ENCODE data around the gene CDCA7L.

GRCh38 chr7:21867816-21868575, 77.7 kb downstream of the CDCA7L start:
- TF ChIP-seq CTCF (IDR thresholded peaks at IDR 0.05), result no peak
- no peak for TF ChIP-seq RAD21 (IDR thresholded peaks at IDR 0.05; ENCODE audit: low read length)
- TF ChIP-seq MAX (IDR thresholded peaks at IDR 0.05; ENCODE audit: low read depth), result no peak
- no peak for TF ChIP-seq TAF1 (IDR thresholded peaks at IDR 0.05; ENCODE audit: borderline replicate concordance, low read depth, low read length)
- TF ChIP-seq SMC3 (IDR thresholded peaks at IDR 0.05; ENCODE audit: low read depth, low read length), result no peak
- TF ChIP-seq POLR2AphosphoS5 (IDR thresholded peaks at IDR 0.05; ENCODE audit: low read depth, low read length), result no peak
- TF ChIP-seq EZH2phosphoT487 (IDR thresholded peaks at IDR 0.05; ENCODE audit: borderline replicate concordance, low read depth), result no peak
- TF ChIP-seq, protein P1, sequence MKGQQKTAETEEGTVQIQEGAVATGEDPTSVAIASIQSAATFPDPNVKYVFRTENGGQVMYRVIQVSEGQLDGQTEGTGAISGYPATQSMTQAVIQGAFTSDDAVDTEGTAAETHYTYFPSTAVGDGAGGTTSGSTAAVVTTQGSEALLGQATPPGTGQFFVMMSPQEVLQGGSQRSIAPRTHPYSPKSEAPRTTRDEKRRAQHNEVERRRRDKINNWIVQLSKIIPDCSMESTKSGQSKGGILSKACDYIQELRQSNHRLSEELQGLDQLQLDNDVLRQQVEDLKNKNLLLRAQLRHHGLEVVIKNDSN (IDR thresholded peaks at IDR 0.05; ENCODE audit: borderline replicate concordance, low read depth), result no peak
- TF ChIP-seq TEAD4 (IDR thresholded peaks at IDR 0.05; ENCODE audit: borderline replicate concordance, insufficient read depth), result no peak
- no peak for TF ChIP-seq FOXJ3 (CRISPR knock-in tag; IDR thresholded peaks at IDR 0.05)
- TF ChIP-seq, protein P2, sequence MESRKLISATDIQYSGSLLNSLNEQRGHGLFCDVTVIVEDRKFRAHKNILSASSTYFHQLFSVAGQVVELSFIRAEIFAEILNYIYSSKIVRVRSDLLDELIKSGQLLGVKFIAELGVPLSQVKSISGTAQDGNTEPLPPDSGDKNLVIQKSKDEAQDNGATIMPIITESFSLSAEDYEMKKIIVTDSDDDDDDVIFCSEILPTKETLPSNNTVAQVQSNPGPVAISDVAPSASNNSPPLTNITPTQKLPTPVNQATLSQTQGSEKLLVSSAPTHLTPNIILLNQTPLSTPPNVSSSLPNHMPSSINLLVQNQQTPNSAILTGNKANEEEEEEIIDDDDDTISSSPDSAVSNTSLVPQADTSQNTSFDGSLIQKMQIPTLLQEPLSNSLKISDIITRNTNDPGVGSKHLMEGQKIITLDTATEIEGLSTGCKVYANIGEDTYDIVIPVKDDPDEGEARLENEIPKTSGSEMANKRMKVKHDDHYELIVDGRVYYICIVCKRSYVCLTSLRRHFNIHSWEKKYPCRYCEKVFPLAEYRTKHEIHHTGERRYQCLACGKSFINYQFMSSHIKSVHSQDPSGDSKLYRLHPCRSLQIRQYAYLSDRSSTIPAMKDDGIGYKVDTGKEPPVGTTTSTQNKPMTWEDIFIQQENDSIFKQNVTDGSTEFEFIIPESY (IDR thresholded peaks at IDR 0.05; ENCODE audit: borderline replicate concordance, low read depth), result no peak
- no peak for TF ChIP-seq GABPA (IDR thresholded peaks at IDR 0.05; ENCODE audit: low read depth)
- TF ChIP-seq NFIC (IDR thresholded peaks at IDR 0.05; ENCODE audit: borderline replicate concordance), result no peak
- TF ChIP-seq SIN3A (IDR thresholded peaks at IDR 0.05; ENCODE audit: borderline replicate concordance, low read depth, low read length), result no peak
